NCI-H446 (cell line): ENCODE data around the gene PLXNB2.
A peak's percentile ranks its signal among the peaks of the same experiment; 100 is the strongest.
"Not testable (repeated sequence)": the region's sequence is repeated elsewhere in the genome, so short reads cannot be mapped to it uniquely, and the experiment has no call there.

Source experiments
- DNase-seq, 2 experiments: peaks; one replicate each; lab custom pipeline; 2025; lab: John Stamatoyannopoulos, UW

Gene PLXNB2

DNA sequence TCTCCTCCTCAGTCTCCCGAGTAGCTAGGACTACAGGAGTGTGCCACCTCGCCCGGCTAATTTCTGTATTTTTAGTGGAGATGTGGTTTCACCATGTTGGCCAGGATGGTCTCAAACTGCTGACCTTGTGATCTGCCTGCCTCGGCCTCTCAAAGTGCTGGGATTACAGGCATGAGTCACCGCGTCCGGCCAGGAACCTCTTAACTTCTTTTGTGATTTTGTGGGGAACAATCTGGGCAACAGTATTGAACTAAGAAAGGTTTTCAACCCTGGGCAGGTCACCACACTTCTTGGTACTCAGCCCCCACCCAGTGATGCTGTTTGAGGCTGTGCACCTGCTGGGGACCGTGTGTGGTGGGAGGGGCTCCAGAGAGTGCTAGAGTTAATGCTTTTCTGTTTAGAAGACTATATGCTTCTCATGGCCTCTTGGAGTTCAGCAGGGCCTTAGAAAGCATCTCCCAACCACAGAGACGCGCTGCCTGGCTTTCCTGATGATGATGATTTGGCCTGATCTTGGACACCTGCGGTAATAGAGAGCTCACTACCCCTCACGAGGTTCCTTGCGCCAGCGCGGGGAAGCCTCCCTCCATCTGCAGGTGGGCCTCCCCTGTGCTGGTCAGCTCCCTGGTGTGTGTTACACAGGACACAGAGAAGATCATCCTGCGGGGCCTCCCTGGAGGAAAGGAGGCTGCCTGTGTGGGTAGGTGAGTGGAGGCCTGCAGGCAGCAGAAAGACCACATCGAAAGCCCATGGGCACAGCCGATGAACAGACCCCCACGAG is 18.2 kb upstream of the PLXNB2 start:
- no peak for DNase-seq

DNA sequence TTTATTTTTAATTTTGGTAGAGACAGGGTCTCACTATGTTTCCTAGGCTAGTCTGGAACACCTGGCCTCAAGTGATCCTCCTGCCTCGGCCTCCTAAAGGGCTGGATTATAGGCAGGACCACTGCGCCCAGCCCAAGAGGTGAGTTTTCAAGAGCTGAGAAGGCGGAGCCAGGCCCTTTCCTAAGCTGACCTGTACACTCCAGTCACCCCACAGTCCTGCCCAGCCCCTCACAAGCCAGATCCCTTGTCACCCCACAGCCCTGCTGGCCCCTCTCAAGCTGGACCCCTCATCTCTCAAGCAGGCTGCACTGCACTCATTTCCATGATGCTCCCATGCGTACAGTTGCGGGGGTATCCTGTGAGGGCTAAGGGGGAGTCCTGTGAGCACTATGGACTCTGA is 16.5 kb upstream of the PLXNB2 start:
- DNase-seq, result no peak

DNA sequence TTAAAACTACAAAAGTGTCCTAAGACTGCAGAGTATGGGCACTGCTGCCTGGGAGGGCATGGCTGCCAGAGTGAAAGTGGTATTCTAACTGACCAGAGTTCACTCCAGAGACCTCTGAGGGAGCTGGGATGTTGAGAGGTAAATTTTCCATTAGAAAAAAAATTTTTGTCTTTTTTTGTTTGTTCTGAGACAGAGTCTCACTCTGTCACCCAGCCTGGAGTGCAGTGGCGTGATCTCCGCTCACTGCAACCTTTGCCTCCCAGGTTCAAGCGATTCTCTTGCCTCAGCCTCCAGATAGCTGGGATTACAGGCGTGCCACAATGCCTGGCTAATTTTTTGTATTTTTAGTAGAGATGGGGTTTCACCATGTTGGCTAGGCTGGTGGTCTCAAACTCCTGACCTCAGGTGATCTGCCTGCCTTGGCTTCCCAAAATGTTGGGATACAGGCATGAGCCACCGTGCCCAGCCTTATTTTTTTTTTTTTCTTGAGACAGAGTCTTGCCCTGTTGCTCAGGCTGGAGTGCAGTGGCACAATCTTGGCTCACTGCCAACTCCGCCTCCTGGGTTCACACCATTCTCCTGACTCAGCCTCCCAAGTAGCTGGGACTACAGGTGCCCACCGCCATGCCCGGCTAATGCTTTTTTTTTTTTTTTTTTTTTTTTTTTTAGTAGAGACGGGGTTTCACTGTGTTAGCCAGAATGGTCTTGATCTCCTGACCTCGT is 15.1 kb upstream of the PLXNB2 start:
- DNase-seq, result not testable (repeated sequence)

DNA sequence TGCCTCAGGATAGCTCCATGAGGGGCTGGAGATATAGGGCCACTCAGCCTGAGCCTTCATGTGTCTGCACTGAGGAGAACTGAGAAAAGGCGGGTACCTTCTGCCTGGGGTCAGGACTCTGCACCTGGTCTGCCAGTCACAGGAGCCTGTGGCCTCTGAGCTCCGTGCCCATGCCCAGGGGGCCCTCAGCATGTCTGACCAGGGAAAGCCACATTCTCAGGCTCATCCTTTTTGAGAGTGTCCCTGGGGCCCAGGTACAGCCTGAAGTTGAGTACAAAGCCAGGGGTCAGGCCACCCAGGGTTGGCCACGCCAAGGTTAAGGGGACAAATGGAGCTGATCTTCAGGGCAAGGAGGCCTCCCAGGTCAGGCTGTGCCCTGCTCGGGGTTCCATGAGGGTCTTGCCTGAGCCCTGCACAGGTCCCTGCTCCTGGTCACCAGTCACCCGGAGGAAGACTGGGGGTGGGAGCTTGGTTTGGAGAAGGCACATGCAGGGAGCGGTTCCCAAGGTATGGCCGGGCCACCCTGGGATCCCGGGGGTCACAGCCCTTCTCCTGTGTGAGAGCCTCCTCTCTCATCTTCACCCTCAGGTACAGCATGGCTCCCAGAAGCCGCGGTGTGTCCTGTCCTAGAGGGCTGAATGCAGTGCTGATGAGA is 13.4 kb upstream of the PLXNB2 start:
- DNase-seq, result no peak

DNA sequence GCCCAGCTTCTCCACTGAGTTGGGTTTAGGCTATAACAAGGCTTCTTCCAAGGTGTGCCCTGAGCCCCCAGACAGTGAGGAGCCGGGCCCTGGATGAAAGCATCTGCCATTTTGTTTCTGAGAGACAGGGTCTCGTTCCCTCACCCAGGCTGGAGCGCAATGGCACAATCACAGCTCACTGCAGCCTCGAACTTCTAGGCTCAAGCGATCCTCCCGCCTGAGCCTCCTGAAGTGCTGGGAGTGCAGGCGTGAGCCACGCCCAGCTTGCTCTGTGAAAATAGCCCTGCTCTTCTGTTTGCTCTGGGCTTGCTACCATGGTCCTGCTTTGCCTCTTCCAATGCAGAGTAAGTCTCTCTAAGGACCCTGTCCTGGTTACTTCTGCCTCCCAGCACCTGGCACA is 12.7 kb upstream of the PLXNB2 start:
- no peak for DNase-seq

DNA sequence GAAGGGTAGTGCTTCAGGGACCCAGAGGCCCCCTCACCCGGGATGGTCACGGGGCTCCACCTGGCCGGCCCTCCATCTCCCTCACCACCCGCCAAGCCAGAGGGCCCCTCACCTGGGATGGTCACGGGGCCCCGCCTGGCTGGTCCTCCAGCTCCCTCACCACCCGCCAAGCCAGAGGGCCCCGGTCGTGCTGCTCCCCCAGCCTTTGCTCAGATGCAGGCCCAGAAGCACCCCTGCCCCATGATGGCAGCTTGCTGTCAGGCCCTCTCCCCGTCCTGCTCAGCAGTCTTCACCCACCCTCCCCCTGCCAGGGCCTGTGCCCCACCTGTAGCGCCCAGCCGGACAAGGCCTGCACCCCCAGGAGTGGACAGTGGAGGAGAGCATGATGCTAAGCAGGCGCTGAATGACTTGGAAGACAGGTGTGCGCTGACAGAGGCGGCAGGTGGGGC is 12.1 kb upstream of the PLXNB2 start:
- no peak for DNase-seq

DNA sequence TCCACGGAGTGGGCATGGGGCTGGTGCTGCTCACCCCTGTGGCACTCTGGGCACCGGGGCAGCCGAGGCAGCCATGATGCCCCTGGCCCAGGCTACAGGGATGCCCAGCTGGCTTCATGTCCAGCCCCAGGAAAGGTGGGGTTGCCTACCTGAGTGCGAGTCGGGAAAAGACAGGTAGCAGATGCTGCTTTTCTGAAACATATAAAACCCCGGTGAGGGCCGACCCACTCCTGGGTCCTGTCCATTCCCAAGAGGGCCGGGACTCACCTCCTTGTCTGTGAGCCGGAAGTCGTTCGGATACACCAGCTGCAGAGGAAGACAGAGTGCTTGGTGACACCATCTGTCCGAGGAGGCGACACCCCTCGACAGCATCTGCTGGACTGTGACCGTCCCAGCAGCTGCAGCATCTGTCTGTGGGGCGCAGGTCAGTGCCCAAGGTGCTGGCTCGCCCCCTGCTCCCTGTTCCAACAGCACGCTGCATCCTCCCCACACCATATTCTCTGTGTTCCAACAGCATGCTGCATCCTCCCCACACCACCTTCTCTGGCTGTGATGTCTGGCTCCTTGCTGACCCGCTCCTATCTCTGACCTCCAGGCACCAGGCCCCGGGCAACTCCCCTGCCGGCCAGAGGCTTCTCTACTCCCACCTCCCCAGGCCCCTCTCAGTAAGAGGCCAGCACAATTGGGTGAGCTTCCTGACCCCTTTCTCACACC is 11.4 kb upstream of the PLXNB2 start:
- no peak for DNase-seq

DNA sequence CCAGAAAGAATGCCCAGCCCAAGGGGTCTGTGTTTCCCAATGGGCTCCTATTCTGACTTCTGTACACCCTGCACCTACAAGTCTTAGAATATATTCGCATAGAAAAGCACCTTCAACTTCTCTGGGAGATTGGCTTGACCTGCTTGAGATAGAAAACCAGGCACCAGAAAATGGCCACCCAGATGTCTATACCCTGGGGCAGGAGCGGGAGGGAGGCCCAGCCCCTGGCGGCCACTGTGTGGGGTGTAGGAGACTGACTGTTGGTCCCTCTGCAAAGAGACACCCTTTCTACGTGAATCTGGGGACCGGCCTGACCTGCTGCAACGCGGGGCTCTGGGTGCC is 10.9 kb upstream of the PLXNB2 start:
- DNase-seq, result no peak

DNA sequence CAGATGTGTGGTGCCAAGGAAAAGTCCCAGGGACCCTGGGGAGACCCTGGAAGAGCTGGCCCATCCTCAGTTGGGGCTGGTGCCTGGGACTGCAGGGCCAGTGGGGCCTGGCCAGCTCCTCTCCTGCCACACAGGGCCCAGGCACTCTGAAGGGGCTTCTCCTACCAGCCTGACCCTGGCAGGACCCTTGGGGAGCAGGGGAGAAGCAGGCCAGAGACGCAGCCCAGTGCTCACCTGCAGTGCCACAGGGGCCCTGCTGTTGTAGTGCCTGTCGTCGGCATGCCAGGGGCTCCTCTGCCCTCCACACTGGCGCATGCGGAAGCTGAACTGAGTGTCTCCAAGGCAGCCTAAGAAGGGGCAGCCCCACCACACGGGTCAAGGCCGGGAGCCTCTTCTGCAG is 10.2 kb upstream of the PLXNB2 start:
- DNase-seq, result no peak

DNA sequence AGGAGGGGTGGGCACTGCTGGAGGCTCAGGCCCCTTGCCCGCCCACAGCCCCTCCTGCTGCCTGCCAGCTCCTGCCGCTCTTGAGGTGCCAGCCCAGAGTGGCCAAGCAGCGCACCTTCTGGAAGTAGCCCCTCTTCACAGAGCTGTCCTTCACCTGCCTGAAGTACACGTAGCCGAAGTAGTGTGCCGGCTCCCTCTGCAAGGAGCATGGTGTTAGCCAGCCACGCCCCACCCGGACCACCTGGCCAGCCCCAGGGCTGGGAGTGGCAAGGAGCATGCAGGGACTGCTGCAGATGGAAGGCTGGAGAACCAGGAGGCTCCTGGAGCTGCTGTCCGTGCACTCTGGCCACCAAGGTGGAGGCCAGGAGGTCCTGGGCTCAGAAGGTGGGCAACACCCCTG is 9.7 kb upstream of the PLXNB2 start:
- DNase-seq, result no peak

DNA sequence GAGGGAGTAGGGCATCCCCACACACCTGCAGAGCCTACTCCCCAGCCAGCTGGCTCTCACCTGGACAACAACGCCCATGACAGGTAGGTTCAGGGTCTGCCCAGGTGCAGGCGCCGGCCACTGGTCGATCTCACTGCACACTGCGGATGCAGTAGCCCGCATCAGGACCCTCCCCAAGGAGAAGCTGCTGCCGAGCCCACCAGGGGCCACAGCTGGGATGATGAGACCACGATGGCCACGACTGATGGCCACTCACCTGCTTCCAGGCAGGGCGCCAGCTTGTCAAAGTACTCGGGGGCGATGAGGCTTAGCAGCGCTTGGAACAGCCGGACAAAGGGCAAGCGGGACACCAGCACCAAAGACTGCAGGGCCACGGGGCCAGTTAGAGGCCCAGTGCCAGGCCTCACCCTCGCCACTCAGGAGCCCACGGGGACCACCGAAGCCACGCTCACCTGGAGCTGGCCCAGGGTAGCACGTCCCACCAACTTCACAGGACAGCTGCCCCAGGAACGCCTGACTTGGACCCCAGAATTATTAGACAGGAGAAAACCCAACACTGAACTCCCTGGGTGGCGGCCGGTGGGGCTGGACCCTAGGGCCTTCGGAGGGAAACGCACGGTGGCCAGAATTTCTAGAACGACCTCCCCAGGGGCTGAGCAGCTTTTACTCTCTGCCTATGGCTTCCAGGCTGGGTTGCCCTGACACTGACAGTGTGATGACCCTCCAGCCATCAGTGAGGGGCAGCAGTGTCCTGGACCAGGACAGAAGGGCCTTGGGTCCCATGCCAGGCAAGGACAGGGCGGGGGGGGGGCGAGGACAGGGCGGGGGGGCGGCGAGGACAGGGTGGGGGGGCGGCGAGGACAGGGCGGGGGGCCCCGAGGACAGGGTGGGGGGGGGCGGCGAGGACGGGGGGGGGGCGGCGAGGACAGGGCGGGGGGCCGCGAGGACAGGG is 8.9 kb upstream of the PLXNB2 start:
- no peak for DNase-seq

DNA sequence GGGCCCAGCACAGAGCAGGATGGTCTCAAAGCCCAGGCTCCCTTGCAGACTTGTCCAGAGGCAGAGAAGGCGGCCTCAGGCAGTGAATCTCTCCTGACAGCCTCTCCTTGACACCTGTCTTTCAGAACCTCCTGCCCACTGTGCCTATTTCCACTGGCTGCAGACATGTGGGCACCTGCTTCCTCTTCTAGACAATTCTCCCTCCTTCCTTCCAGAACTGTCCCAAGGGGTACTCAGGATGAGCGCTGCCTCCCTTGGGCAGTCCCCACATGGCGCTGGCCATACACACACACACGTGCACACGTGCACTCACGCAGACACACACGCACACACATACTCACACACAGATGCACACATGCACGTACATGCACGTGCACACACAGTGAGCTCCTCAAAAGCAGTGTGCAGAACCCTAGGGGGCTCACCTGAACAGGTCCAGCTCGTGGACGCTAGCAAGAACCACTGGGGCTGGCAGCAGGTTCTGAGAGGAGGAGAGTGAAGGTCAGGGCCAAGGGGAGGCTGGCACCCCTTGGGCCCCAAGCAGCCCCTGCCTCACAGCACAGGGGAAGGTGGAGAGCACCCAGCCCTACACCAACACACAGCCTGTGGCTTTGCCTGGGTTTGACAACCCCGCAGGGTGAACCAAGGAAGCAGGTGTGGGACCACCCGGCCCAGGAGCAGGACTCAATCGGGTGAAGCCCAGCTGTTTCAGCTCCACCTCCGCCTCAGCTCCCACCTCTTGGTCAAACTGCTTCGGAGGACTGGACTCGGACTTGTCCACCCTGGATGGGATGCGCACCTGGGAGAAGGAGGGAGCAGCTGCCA is 8.1 kb upstream of the PLXNB2 start:
- no peak for DNase-seq

DNA sequence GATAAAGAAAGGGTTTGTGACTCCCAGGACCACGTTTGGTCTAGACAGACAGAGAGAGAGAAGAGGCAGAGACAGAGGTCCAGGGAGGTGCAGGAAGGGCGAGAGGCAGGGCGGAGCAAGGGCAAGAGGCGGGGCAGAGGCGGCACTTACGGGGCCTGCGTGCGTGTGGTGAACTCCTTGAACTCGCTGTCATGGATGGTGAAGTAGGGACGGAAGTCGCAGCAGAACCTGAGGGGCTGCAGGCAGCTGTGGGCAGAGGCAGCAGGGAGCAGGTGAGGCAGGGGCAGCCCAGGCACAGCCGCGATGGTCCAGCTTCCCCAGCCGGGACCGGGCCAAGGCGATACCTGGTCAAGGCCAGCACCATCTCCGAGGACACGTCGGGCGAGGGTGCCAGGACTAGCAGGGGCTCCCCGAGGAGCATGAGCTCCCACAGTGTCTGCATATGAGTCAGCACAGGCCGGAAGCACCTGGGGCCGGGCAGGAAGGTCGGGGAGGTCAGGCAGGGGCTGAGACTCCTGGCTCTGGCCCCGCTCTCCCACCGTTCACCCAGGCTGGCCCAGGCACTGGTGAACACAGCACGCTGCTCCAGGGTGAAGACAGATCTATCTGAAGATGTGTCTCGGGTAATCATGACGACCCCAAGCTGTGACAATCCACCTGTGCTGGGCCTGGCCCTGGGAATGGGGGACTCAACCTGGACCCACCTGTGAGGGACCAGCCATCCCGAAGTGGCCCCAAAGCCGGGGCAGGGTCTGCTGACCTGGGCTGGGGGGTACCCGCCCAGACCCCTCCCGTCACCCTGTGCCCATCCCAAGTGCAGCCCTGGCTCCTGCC is 7.2 kb upstream of the PLXNB2 start:
- DNase-seq, result no peak

DNA sequence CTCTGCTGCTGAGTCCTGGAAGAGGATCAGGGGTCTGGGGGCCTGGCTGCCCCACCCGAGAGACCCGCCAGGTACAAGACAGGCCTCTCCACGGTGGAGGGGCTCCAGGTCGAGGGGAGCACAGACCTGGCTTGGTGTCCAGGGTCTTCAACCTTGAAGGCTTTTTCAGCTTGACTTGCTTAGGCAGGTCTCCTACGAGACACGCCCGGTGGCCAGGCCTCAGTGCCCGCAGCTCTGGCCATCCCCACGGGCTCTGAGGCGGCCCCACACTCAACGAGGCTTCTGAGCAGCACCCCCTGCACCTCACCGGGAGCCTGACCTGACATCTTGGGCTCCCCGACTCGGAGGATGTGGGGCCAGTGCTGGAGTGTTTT is 6.6 kb upstream of the PLXNB2 start:
- no peak for DNase-seq

DNA sequence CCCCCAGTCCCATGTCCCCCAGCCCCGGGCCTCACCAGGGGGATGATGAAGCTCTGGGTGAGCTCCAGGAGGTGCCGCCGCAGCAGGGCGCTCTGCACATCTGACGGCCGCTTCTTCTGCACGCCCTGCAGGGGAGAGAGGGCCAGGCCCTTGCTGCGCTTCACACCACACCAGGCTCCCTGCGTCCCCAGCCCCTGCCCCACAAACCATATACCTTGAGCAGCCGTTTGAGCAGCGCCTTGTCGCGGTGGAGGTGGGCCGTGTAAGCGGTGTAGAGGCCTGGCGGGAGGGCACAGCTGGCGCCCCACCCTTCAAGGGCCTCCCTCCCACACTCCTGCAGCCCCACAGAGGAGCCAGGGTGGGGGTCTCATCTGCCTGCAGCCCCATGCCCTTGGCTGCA is 6.2 kb upstream of the PLXNB2 start:
- no peak for DNase-seq

DNA sequence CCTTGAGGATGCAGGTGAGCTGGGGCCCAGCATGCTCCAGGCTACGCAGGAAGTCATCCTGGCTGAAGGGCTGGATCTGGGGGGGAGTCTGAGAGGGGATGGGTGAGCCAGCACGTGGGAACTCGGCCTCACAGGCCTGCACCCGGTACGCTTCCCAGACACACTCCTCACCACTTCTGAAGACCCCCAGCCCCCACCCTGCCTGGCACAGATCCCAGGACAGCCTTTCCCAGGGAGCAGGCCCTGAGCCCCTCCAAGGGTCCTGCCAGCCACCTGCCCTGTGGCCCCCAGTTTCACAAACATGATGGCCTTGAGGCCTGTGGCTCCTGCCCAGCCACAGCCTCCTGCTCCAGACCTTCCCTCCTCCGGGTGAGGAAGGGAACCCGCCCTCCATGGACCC is 5.6 kb upstream of the PLXNB2 start:
- DNase-seq, result no peak

DNA sequence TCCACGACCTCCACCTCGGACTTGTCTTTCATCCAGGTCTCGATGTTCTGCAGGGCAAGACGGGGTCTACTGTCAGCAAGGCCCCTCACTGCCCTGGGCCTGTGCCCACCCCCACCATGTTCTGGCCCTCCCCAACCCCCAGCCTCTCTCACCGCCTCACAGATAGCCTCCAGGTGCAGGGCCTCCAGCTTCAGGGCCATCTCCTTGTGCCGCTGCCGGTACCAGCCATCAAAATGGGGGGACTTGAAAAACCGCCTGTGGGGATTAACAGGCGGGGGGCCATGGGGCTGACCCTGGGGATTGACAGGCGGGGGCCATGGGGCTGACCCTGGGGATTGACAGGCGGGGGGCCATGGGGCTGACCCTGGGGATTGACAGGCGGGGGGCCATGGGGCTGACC is 4.9 kb upstream of the PLXNB2 start:
- DNase-seq, result no peak

DNA sequence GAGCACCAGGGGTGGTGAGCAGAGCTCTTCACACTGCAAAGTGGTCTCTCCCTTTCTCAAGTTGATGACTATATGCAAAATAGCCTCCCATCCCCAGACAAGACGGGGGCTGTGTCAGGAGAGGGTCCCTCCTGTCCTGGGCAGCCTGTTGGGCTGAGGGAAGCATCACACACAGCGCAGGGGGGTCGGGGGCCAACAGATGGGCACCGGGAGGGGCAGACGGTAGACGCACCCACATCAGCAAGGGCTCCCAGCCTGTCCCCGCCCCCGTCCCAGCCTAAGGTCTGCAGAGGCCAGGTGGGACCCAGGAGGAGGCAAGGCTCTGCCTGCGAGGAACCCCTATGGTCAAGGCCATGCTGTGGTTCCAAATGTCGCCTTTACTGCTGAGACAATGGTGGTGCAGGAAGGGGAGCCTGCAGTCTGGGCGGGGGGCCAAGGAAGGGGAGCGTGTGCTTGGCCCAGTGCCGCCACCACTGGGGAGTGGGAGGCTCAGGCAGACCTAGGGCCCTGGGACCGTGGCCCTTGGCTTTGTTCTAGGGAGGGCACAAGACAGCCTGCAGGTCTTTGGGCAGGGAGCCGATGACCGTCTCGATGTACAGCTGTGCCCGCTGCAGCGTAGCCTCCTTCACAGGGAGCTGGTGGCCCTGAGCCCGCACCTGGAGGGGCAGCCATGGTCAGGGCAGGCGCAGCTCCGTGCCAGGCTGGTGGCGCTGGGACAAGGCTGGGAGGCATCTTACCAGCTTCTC is 4.3 kb upstream of the PLXNB2 start:
- peak in 1 of 2 experiments; percentile 23 for DNase-seq

DNA sequence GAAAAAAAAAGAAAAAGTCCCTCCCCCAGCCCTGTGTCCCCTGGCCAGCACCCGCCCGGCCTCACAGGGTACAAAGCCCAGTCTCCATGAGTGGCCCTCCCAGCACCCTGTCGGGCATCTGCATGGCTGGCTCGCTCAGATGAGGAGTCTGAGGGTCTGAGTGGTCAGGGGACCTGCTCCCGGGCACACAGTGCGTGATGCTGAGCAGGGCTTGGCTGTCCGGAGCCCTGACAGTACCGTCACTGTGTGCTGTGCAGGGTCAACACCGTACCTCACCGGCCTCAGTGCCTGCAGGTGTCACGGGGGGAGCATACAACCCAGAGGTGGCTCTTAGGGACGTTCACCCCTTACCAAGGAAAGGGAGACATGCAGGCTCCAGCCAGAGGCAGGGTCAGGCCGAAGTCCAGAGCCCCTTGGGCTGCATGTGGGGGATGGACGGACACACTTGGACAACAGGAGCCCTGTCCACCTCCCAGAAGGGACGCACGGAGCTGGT is 3.6 kb upstream of the PLXNB2 start:
- DNase-seq, result no peak
